Mesenchymal stem cell (in vitro differentiated cells and primary cell): ENCODE data around the gene ZNF207. TPM values are rescaled to one million over a fixed set of nuclear protein-coding genes. Genes with fewer than 3 reads are reported as not detected.

Source experiments
- DNase-seq: peaks from one replicate; pipeline ENCODE4 v3.0.0-alpha.2; 2013
- H2AFZ ChIP-seq: one replicate; pipeline ENCODE4 v1.6.1; 2013; ENCODE audit warnings: low read depth, mild to moderate bottlenecking, control low read depth, inconsistent platforms, low read length, moderate library complexity
- H2AK5ac ChIP-seq: 2 replicates; pipeline ENCODE4 v1.6.1; 2013; ENCODE audit warnings: low read length, moderate library complexity, mild to moderate bottlenecking, inconsistent platforms; ENCODE audit not compliant: severe bottlenecking
- H2BK120ac ChIP-seq: one replicate; pipeline ENCODE4 v1.6.1; 2013; ENCODE audit warnings: low read depth, mild to moderate bottlenecking, inconsistent platforms, low read length, moderate library complexity
- H2BK12ac ChIP-seq, 2 experiments: one replicate each; pipeline ENCODE4 v1.6.1; 2013; ENCODE audit warnings: inconsistent platforms in 2 of 2, low read length in 2 of 2, mild to moderate bottlenecking in 2 of 2, moderate library complexity in 2 of 2, control low read depth in 1 of 2
- H2BK15ac ChIP-seq: one replicate; pipeline ENCODE4 v1.6.1; 2013; ENCODE audit warnings: mild to moderate bottlenecking, low read depth, inconsistent platforms; ENCODE audit not compliant: poor library complexity, severe bottlenecking
- H2BK5ac ChIP-seq: 2 replicates; pipeline ENCODE4 v1.6.1; 2013; ENCODE audit warnings: low read depth, mild to moderate bottlenecking, low read length, control low read depth, inconsistent platforms; ENCODE audit not compliant: poor library complexity, severe bottlenecking
- H3K14ac ChIP-seq, 2 experiments: one replicate each; pipeline ENCODE4 v1.6.1; 2013; ENCODE audit warnings: inconsistent platforms in 2 of 2, low read length in 2 of 2, control low read depth in 1 of 2, mild to moderate bottlenecking in 1 of 2, moderate library complexity in 1 of 2
- H3K18ac ChIP-seq, 2 experiments: one replicate each; pipeline ENCODE4 v1.6.1; 2013; ENCODE audit warnings: inconsistent platforms in 2 of 2, low read length in 2 of 2, control low read depth in 1 of 2, low read depth in 1 of 2, mild to moderate bottlenecking in 1 of 2
- H3K23ac ChIP-seq, 2 experiments: one replicate each; pipeline ENCODE4 v1.6.1; 2013; ENCODE audit warnings: inconsistent platforms in 2 of 2, low read length in 2 of 2, mild to moderate bottlenecking in 2 of 2, moderate library complexity in 2 of 2, control low read depth in 1 of 2
- H3K27ac ChIP-seq: 2 replicates; pipeline ENCODE4 v1.5.1; 2013; ENCODE audit warnings: mild to moderate bottlenecking, moderate library complexity, low read length, control low read depth, inconsistent platforms; ENCODE audit not compliant: poor library complexity, severe bottlenecking
- H3K27me3 ChIP-seq, 2 experiments: 2 replicates each; pipeline versions ENCODE4 v1.6.1 to v1.7.0; 2013; ENCODE audit warnings: low read length in 2 of 2, mild to moderate bottlenecking in 2 of 2, moderate library complexity in 2 of 2, control low read depth in 1 of 2, inconsistent platforms in 1 of 2; ENCODE audit not compliant: control insufficient read depth in 1 of 2, insufficient read depth in 1 of 2
- H3K36me3 ChIP-seq, 2 experiments: 2 replicates each; pipeline versions ENCODE4 v1.6.1 to v1.7.0; 2013; ENCODE audit warnings: low read length in 2 of 2, control low read depth in 1 of 2, inconsistent platforms in 1 of 2, low read depth in 1 of 2, mild to moderate bottlenecking in 1 of 2; ENCODE audit not compliant: insufficient read depth in 2 of 2, control insufficient read depth in 1 of 2
- H3K4ac ChIP-seq, 2 experiments: one replicate each; pipeline ENCODE4 v1.6.1; 2013; ENCODE audit warnings: inconsistent platforms in 2 of 2, low read length in 2 of 2, mild to moderate bottlenecking in 2 of 2, moderate library complexity in 2 of 2, control low read depth in 1 of 2, low read depth in 1 of 2
- H3K4me1 ChIP-seq: 2 replicates; pipeline ENCODE4 v1.6.1; 2013; ENCODE audit warnings: low read depth, low read length, control low read depth; ENCODE audit not compliant: control insufficient read depth, insufficient read depth
- H3K4me2 ChIP-seq: 2 replicates; pipeline ENCODE4 v1.6.1; 2013; ENCODE audit warnings: low read length, mild to moderate bottlenecking, inconsistent platforms; ENCODE audit not compliant: poor library complexity, severe bottlenecking
- H3K4me3 ChIP-seq, 2 experiments: 2 replicates each; pipeline versions ENCODE4 v1.5.1 to v1.7.0; 2013; ENCODE audit warnings: low read length in 2 of 2, mild to moderate bottlenecking in 2 of 2, control low read depth in 1 of 2, low read depth in 1 of 2; ENCODE audit not compliant: insufficient read depth in 1 of 2
- H3K79me1 ChIP-seq: replicated peaks from 2 replicates; pipeline ENCODE4 v1.6.1; 2013; ENCODE audit warnings: mild to moderate bottlenecking, control low read depth, low read length, inconsistent platforms; ENCODE audit not compliant: poor library complexity, severe bottlenecking
- H3K9ac ChIP-seq: 2 replicates; pipeline ENCODE4 v1.7.0; 2013; ENCODE audit warnings: mild to moderate bottlenecking, low read length, moderate library complexity
- H3K9me3 ChIP-seq: 2 replicates; pipeline ENCODE4 v1.7.0; 2013; ENCODE audit warnings: mild to moderate bottlenecking, low read length; ENCODE audit not compliant: control insufficient read depth
- H4K8ac ChIP-seq: one replicate; pipeline ENCODE4 v1.6.1; 2013; ENCODE audit warnings: inconsistent platforms, mild to moderate bottlenecking, low read length, moderate library complexity
- H4K91ac ChIP-seq: one replicate; pipeline ENCODE4 v1.6.1; 2013; ENCODE audit warnings: mild to moderate bottlenecking, low read length, inconsistent platforms
- WGBS: methylation state at CpG from one replicate; pipeline ENCODE4 v1.1.7; 2013; ENCODE audit warnings: mixed read lengths; 5-methylcytosine and 5-hydroxymethylcytosine counted together
- polyA plus RNA-seq, 2 experiments: library from polyadenylated mRNA; stranded (reverse); fragments of 200-250 nt; gene quantifications; one replicate each; pipeline ENCODE4 v1.2.3, GENCODE V29; 2013

The ZNF207 gene
- polyA plus RNA-seq (2013, experiment 1 of 2) = 150 TPM
- polyA plus RNA-seq (2013, experiment 2 of 2) = 155 TPM

- H2AK5ac ChIP-seq = peak within 1 kb of the TSS; percentile 99
- peaks cover 7% of the 10 kb centered on the region for H3K79me1 ChIP-seq
- H3K4me2 ChIP-seq = peak within 1 kb of the TSS; percentile 83
- peak within 1 kb of the TSS; percentile 99 for H3K9ac ChIP-seq
- peak within 1 kb of the TSS; percentile 96 to 97 for H3K18ac ChIP-seq
- peak within 1 kb of the TSS; percentile 36 for H2BK15ac ChIP-seq
- H2AFZ ChIP-seq = peak within 1 kb of the TSS; percentile 19
- no peaks in the 10 kb centered on the region for H3K27me3 ChIP-seq
- DNase-seq = peak; percentile 97
- WGBS = under 1% methylated on average over 44 of the region's 47 CpGs
- H3K4me1 ChIP-seq = peaks cover 15% of the 10 kb centered on the region
- H3K23ac ChIP-seq = peak within 1 kb of the TSS in 1 of 2 experiments; percentile 37
- peak within 1 kb of the TSS; percentile 54 for H2BK120ac ChIP-seq
- peak within 1 kb of the TSS; percentile 84 for H4K8ac ChIP-seq
- peak within 1 kb of the TSS; percentile 57 to 99 for H3K4ac ChIP-seq
- H2BK12ac ChIP-seq = peak within 1 kb of the TSS in 1 of 2 experiments; percentile 10
- H2BK5ac ChIP-seq = peak within 1 kb of the TSS; percentile 21
- H3K36me3 ChIP-seq = peaks cover 18 to 27% of the 10 kb centered on the region in 2 experiments
- no peaks in the 10 kb centered on the region for H3K9me3 ChIP-seq
- H3K4me3 ChIP-seq = peak within 1 kb of the TSS; percentile 89
- peak within 1 kb of the TSS; percentile 83 for H3K27ac ChIP-seq
- H3K14ac ChIP-seq = peak within 1 kb of the TSS in 1 of 2 experiments; percentile 30
- peak within 1 kb of the TSS; percentile 48 for H4K91ac ChIP-seq
These were observed at the start of gene ZNF207 for GRCh38 chr17:32349854-32350665. Gene ZNF207, plus strand, starts transcription at chr17:32350157. Its CDS starts 129 bp downstream, at chr17:32350286.

- no peak overlapping the region for H3K23ac ChIP-seq
- H3K27me3 ChIP-seq = peaks cover 30 to 52% of the 10 kb centered on the region in 2 experiments
- H3K4me3 ChIP-seq = no peak overlapping the region
- H2BK12ac ChIP-seq = no peak overlapping the region
- H3K4ac ChIP-seq = no peak overlapping the region
- no peak overlapping the region for H2BK5ac ChIP-seq
- H3K4me2 ChIP-seq = no peak overlapping the region
- H3K27ac ChIP-seq = no peak overlapping the region
- WGBS = 83% methylated on average over 4 of the region's 4 CpGs
- no peaks in the 10 kb centered on the region for H3K36me3 ChIP-seq
- peaks cover 4% of the 10 kb centered on the region for H3K4me1 ChIP-seq
- no peak overlapping the region for H2BK15ac ChIP-seq
- H2AFZ ChIP-seq = no peak overlapping the region
- no peak overlapping the region for H4K8ac ChIP-seq
- no peak overlapping the region for H2BK120ac ChIP-seq
- no peak overlapping the region for H3K14ac ChIP-seq
- H4K91ac ChIP-seq = no peak overlapping the region
- no peak for DNase-seq
- H3K18ac ChIP-seq = no peak overlapping the region
- H3K79me1 ChIP-seq = no peaks in the 10 kb centered on the region
- no peaks in the 10 kb centered on the region for H3K9me3 ChIP-seq
- H3K9ac ChIP-seq = no peak overlapping the region
- H2AK5ac ChIP-seq = no peak overlapping the region
These were observed 47.9 kb upstream of the ZNF207 start for GRCh38 chr17:32302037-32302436.

- Histone ChIP-seq H3K9me3 (no peaks in the 10 kb centered on the region), H3K14ac (no peak overlapping the region), H3K4me2 (no peak overlapping the region), H3K79me1 (no peaks in the 10 kb centered on the region), H3K4ac (no peak overlapping the region), H3K18ac (no peak overlapping the region), H3K36me3 (no peaks in the 10 kb centered on the region), H2AK5ac (no peak overlapping the region), H3K27me3 (peaks cover 40 to 59% of the 10 kb centered on the region in 2 experiments), H4K91ac (no peak overlapping the region), H3K23ac (no peak overlapping the region), H3K4me3 (no peak overlapping the region), H2BK15ac (no peak overlapping the region), H3K4me1 (peaks cover 4% of the 10 kb centered on the region), H4K8ac (peak overlapping the region; percentile 13), H3K9ac (no peak overlapping the region), H2BK120ac (no peak overlapping the region), H2BK5ac (no peak overlapping the region), H2AFZ (no peak overlapping the region), H2BK12ac (no peak overlapping the region), H3K27ac (no peak overlapping the region)
- no peak for DNase-seq
- WGBS = 60% methylated on average over 10 of the region's 10 CpGs
These were observed 46.9 kb upstream of the ZNF207 start for GRCh38 chr17:32302860-32303649.

GRCh38 chr17:32303781-32304288 lies 46.1 kb upstream of the ZNF207 start:
- Histone ChIP-seq H3K36me3 (no peaks in the 10 kb centered on the region), H3K23ac (no peak overlapping the region), H3K79me1 (no peaks in the 10 kb centered on the region), H2BK5ac (no peak overlapping the region), H3K27ac (no peak overlapping the region), H2AFZ (no peak overlapping the region), H3K4me2 (no peak overlapping the region), H3K9me3 (no peaks in the 10 kb centered on the region), H2BK120ac (no peak overlapping the region), H3K14ac (no peak overlapping the region), H3K9ac (no peak overlapping the region), H3K4ac (no peak overlapping the region), H4K8ac (no peak overlapping the region), H3K27me3 (peaks cover 46 to 59% of the 10 kb centered on the region in 2 experiments), H2AK5ac (no peak overlapping the region), H3K4me3 (no peak overlapping the region), H2BK15ac (no peak overlapping the region), H3K18ac (no peak overlapping the region), H2BK12ac (no peak overlapping the region), H4K91ac (no peak overlapping the region), H3K4me1 (no peaks in the 10 kb centered on the region)
- DNase-seq = no peak
- 17% methylated on average over 2 of the region's 2 CpGs for WGBS
